ENCODE data around the gene HSD17B7.
"Not testable (repeated sequence)": the region's sequence is repeated elsewhere in the genome, so short reads cannot be mapped to it uniquely, and the experiment has no call there.

The HSD17B7 gene

DNA sequence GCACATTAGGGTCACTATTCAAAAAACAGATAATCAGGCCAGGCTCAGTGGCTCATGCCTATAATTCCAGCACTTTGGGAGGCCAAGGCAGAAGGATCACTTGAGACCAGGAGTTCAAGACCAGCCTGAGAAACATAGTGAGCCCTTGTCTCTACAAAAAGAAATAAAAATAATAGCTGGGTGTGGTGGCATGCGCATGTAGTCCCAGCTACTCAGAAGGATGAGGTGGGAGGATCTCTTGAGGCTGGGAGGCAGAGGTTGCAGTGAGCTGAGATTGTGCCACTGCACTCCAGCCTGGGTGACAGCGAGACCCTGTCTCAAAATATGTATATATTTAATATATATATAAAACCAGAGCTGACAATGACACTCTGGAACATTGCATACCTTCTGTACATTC lies 21.9 kb downstream of the HSD17B7 start:
- not testable (repeated sequence) for DNase-seq (ENCODE audit: low read depth in 2 of 2)

DNA sequence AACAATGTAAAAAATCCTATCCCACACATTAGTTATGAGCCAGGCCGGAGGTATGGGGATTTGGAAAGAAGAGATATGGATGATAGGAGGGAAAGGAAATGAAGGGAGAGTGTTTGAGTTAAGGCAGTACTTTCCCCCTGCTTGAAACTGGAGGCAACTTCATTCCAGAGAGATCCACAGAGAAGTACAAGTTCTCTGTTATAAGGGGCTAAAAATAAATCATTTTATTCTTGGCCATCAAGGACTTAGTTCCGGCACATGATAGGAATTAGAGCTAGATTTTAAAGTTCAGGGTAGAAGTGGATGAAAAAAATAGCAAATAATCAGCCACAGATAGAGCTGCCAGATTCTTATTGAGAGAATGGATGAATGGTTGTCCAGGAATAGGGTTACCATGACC lies 27.6 kb downstream of the HSD17B7 start:
- DNase-seq (ENCODE audit: low read depth in 2 of 2) = not testable (repeated sequence)

DNA sequence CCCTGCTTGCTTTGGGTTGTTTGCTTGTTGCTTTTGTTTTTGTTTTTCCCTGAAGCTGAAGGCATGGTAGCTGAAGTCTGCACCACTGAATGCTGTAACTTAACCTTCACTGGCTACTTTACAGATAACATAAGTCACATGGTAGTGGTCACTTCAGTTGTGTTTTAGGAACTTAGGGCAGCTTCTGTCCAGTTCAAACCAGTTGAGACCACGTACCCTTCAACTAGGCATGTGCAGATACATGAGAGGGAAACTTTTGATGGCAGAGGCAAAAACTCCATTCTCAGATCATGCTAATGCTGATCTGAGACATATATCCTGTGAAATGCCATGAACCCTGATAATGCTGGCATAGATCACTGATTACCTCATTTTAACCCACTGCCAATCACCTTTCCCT lies 28.2 kb downstream of the HSD17B7 start:
- not testable (repeated sequence) for DNase-seq (ENCODE audit: low read depth in 2 of 2)

DNA sequence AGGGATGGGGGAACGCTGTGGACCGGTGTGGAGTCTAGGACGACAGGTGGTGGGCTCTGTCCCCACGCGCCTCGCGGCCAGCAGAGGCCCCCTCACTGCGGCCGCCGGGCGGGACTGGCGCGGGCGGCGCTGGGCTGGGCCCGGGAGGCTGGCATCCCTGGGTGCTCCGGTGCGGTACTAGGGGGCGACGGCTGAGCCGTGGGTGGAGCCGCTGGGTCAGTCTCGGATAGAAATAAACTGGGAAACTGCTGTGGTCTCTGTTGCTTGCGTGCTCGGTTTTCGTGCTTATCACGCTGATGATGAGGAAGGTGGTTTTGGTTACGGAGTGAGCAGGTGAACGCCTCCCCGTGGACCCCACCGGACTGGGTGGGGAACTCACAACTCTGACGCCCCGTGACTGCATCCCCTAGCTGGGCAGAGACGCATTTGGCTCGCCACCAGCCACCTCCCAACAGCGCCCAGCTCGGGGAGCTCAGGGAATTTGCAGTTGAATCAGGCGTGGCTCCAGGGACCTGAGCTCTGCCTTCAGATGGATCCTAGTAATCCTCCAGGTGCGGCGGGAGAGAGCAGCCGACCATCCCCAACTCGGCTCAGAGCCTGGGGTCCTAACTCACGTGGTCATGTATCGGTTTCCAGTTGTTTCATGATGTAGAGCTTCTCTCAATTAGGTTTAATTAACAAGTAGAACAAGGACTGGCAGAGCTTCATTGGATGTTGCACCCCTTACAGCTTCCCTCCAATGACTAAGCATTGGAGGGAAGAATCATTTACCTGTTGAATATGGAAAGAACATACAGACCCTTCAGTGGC lies 32.1 kb downstream of the HSD17B7 start:
- no peak for DNase-seq (ENCODE audit: low read depth in 2 of 2)

DNA sequence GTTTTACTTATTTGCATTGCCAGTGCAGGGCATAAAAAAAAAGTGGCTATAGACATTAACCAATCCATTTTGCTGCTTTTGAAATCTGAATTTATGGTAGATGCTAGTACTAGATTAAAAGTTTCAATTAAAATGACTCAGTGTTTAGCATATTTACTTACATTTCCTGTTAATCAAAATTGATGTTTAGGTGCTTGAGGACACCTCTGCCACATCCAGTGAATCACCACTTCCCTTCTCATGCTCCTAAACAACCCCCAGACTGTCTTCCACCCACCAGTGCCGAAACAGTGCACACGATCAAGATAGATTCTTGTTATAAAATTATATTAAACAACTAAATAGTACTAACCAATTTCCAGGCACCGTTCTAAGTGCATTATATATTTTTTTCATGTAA lies 32.7 kb downstream of the HSD17B7 start:
- no peak for DNase-seq (ENCODE audit: low read depth in 2 of 2)

DNA sequence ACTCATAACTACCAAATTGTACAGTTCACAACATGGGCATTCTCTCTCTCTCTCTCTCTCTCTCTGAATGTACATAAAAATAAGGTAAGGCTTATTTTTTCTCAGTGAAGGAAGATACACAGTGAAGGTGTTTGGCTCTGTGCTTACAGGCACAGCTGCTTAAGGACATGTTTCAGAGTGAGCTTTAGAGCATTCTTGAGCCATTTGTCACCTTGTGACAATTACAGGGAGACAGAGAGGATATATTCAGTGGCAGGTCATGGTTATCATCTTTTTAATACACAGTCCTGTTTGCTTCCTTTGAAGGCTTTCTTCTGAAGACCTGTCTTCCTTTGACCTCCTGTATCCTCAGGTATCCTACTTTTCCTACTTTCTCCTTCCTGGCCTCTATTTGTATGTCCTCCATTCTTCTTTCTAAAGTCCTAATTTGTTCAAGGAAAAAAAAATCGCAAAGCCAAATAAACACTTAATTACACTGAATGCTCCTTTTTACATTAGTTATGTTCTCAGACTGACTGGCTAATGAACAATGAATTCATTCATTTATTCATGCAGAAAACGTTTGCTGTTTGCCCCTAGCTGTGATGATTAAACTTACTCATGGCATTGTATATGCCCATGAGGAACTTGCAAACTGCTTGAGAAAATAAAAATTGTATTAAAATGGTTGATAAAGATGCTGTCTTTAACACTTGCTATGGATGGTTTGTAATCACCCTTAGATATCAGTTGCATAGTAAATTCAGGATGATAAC lies 33.4 kb downstream of the HSD17B7 start:
- no peak for DNase-seq (ENCODE audit: low read depth in 2 of 2)

DNA sequence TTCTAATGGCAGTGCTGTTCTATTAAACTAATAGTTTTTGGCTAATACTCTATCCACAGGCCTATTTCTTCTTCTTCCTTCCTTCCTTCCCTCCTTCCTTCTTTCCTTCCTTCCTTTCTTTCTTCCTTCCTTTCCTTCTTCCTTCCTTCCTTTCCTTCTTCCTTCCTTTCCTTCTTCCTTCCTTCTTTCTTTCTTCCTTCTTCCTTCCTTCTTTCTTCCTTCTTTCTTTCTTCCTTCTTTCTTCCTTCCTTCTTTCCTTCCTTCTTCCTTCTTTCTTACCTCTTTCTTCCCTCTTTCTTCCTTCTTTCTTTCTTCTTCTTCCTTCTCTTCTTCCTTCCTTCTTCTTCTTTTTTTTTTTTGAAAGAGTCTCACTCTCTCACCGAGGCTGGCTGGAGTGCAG lies 38.8 kb downstream of the HSD17B7 start:
- DNase-seq (ENCODE audit: low read depth in 2 of 2) = no peak

DNA sequence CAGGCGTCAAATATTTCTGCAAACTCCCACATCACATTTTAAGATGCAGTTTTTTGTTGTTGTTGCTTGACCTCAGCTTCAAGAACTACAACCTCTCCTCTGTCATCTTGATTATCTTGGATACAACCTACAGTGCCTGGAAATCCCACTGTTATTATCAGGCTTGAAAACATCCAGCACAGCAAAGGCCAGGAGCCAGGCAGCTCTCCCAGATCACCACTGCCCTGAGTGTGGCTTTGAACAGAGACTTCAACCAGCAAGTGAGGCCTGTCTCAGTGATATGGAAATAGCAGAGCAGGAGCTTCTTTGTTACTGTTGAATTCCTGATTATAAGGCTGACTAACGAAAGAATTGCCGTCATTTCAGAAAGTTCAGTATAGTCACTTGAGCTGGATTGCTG lies 42.0 kb downstream of the HSD17B7 start:
- DNase-seq (ENCODE audit: low read depth in 2 of 2) = no peak

DNA sequence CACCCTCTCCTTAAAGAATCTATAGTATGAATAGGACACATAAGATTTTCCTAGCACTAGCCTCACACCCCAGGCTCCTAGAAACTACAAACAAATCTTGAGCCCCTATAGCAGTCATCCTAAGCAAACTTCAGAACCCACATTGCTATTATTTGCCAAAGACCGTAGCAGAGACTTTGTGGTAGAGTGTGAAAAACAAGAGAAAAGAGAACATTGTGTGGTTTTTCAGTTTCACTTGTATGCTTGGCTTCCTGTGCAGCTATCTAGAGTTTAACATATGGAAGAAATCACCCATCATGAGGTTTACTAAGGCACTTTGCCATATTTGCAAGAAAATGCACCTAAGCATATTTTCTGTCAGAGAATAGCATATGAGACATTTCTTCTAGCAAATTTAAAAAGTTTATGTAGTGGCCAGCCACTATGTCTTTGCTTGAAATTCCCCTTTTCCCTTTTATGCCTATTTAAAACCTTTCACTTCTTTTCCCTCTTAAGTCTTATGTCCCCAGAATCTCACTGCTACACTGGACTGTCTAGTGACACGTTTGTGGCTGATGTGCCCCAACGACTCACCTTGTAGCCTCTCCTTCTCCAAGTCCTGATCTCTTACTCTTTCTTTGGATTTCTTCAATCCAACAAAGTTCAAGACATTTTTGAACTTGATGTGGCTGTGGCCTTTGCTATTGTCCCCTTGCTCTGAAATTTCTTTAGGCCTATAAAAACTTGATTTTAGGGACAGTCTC lies 44.8 kb downstream of the HSD17B7 start:
- no peak for DNase-seq (ENCODE audit: low read depth in 2 of 2)

DNA sequence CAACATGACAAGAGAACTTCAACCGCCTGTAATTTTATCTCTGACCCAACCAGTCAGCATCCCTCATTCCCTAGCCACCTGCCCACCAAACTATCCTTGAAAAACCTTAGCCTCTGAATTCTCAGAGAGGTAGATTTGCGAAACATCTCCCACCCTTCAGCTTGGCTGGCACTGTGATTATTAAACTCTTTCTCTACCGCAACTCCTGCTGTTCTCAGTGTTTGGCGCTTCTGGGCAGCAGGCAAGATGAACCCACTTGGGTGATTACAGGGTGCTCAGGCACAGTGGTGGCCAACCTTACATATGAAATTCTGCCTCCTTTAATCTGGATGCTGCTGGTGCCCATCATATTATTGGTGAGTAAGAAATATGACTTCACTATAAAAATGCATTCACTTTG lies 48.4 kb downstream of the HSD17B7 start:
- no peak for DNase-seq (ENCODE audit: low read depth in 2 of 2)

DNA sequence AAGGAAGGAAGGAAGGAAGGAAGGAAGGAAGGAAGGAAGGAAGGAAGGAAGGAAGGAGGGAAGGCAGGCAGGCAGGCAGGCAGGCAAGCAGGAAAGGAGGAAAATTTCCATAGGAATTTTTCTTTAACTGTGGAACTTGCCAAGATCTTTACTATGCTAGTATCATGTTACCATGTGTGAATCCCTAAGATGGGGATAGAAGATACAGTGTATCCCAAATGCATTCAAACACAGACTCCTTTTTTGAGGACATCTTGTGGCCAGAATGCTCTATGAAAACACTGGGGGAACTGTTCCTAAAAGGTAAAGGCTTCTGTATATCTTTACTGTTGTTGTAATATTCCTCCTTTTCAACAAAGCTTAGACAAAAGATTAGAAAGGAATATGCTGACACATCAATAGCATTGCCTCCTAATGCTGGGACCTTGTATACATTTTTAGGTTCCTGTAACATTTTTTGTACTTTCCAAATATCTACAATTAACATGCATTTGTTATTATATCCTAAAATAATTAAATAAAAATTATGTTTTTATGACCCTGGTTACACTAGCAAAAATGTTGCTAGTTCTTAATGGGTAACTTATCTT lies 49.8 kb downstream of the HSD17B7 start:
- DNase-seq (ENCODE audit: low read depth in 2 of 2) = no peak

DNA sequence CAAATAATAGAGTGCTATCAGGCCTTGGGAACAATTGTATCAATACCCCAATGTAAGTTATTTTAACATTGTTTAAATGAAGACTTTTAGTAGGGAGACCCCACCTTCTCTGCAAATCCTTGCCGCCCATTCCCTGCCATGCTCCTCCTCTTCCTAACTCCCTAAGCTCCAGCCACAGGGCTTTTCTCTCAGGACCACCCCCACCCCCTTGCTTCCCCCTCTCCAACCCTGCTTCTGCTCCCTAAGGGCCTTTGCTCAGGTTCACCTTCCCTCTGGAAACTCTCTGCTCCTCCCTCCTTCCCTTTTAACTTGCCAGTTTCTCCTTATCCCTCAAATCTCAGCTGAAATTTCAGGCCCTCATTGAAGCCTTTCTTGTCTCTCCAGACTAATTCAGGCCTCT lies 53.7 kb downstream of the HSD17B7 start:
- no peak for DNase-seq (ENCODE audit: low read depth in 2 of 2)

DNA sequence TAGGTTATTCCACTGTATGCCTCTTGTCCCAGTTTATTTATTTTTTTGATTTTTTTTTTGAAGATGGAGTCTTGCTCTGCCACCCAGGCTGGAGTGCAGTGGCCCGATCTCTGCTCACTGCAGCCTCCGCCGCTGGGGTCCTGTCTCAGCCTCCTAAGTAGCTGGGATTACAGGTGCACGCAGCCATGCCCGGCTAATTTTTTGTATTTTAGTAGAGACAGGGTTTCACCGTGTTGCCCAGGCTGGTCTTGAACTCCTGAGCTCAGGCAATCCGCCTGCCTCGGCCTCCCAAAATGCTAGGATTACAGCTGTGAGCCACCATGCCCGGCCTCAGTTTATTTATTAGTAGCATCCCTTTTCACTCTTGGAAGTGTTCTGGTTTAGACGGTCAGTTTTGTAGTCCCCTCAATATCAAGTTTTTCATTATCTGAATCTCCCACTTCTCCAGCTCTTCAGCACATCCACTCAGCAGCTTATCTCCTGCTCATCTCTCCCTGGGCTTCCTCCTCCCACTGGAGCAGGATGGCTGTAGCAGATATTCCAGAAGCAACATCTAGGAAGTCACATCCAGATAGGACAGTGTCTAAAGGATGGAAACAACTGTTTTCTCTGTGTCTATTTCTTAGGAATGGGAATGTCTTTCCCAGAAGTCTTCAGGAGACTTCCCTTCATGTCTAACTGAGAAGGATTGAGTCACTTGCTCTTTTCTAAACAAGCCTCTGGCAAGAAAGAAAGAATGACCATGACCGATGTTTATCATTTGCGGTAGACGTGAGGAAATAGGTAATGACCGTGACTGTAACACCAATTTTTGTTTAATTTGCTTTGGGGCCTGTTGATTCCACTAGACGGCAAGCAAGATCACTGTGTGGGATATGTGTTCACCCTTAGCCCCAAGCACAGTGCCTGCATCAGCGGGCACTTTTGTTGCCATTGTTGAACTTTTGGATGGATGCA lies 56.0 kb downstream of the HSD17B7 start:
- DNase-seq (ENCODE audit: low read depth in 2 of 2) = no peak

DNA sequence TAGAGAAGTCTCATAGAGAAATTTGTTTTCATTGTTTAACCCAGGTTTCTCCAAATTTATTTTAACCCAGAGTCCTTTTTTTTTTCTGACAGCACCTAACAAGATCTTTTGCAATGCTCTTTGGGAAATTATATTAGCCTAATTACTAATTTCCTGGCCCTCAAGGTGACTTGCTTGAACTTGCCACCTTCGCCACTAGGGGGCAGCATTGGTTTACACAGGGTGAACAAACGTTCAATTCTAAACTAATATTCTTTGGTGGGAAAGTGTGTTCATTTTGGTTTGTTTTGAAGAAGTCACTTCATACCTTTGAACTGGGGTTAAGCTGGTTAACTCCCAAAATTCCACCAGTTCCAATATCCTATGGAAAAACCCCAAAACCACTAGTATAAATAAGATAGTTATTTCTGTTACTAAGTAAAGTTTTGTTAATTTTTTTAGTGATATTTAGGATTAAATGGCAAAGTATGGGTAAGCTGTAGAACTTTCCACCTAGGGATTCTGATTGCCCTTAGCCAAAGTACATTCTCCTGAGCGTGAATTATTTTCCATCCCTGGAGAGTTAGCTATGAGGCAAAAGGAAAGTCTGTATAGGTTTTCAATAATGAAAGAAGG lies 57.4 kb downstream of the HSD17B7 start:
- peak; percentile 56 to 71 for DNase-seq (ENCODE audit: low read depth in 2 of 2)

DNA sequence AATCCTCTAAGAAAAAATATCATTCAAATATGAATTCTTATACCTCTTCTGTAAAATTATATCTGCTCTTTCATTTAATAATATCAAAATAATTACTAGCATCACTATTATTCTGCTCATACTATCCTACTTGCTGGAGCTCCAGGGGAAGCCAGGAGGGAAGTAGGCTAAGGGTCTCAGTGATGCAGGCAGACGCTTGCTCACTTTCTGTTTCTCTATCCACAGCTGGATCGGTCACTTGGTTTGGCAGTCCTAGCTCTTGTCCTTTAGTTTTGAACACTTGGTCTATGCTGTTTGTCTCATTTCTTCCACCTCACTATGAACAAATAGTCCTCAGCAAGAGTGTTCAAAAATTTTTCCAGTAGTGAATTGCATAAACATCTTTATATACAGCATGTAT lies 59.2 kb downstream of the HSD17B7 start:
- DNase-seq (ENCODE audit: low read depth in 2 of 2) = no peak

DNA sequence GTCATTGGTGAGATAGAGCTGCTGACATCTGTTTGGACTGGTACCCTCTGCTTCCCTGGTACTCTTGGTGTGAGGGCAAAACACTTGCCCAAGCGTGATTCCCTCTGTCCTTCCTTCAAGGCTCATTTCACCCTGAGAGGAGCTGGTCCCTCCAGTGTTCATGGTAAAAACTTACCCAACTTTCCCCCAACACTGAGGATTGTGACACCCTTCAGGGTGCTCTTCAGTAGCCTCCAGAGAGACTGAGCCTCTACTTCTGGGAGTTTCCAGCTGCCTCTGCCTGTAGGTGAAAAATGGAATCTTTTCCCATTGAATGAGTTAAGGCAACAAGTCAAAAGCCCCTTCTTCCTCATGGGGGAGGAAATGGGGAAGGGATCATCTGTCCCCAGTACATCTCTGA lies 60.8 kb downstream of the HSD17B7 start:
- no peak for DNase-seq (ENCODE audit: low read depth in 2 of 2)

DNA sequence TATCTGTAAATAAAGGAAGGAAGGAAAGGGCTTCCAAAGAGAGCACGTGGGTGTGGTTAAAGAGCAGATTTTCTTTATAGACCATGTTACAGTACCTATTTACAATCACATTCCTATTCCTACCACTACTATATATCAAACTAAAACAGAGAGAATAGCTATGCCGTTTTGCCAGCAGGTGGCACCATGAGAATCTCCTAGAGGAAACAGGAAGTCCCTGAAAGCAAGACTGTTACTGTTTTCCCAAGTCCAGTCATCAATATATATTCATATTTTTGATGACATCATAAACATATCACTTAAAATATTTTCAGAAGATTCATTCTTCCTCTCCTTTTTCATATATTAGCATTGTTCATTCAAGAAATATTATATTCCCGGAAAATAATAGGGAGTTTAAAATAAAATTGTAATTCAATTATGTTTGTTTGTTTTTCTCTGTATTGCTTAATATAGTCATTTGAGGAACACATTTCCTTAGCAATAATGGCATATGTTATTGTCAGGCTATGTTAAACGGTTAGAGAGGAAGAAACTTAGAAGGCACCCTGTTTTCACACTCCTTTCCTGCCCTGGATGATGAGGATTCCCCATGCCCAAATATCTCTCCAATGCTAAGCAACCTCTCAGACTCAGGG lies 63.9 kb downstream of the HSD17B7 start:
- peak; percentile 12 to 35 for DNase-seq (ENCODE audit: low read depth in 2 of 2)

DNA sequence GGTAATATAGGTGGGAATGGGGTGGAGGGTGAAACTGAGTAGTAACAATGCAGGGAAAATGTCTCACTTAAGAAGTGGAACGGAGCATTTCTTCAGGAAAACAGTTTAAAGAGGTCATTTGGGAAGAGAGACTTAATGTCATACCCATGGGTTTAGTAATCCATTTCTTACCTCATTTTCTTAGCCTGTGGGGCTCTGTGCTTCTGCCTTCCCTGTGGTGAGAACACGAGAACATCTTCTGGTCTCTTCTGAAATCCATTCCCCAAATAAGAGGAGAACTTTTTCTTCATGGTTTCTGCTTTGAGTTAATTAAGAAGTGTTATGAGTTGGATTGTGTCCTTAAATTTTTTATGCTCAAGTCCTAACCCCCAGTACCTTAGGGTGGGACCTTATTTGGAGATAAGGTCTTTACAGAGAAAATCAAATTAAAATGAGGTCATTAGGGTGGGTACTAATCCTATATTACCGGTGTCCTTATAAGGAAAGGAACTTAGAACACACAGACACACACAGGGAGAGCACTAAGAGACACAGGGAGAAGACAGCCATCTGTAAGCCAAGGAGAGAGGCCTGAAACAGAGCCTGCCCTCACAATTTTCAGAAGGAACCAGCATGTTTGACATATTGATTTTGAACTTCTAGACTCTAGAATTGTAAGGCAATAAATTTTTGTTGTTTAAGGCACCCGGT lies 65.1 kb downstream of the HSD17B7 start:
- DNase-seq (ENCODE audit: low read depth in 2 of 2) = no peak

DNA sequence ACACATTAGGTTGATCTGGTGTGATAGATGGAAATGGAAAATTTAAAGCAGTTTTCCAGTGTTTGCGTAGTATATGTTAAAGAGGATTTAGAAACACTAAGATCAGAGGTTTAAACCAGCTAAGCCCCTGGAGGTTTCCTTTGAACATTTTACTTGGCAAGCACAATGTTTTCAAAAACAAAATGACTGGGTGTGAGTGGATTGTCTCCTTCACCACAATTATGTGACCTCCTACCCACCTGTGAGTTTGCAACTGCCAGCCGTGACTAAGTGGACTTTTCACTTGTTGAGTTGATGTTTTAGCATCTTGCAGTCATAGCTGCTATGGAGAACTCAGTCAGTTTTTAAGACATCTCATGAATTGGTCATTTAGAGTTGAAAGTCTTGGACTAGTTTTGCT lies 65.8 kb downstream of the HSD17B7 start:
- no peak for DNase-seq (ENCODE audit: low read depth in 2 of 2)

Data from stimulated activated CD4-positive, alpha-beta T cell treated with anti-CD3 and anti-CD28 coated beads, Interleukin-15, amount 100 ng/mL, for 48 hours (primary cell).